ENCODE data around the gene CFAP61. TPM values are rescaled to one million over a fixed set of nuclear protein-coding genes. Genes with fewer than 3 reads are reported as not detected.

The CFAP61 gene
- total and polyA plus RNA-seq, 9 of the 15 experiments (the other 6 are each of a cell fraction or from before 2014, with no cell fraction given) = 0.11 TPM; not detected in 8

- ChIA-PET POLR2A (no interaction called here), CTCF (ENCODE audit: low intra/inter-chr PET ratio) (no interaction called here)
- H2AFZ ChIP-seq (ENCODE audit: low read depth, low read length) = no peak overlapping the region
- no peaks in the 10 kb centered on the region for H3K9me1 ChIP-seq (ENCODE audit: control insufficient read depth, insufficient read depth, low read length)
- no peaks in the 10 kb centered on the region for H4K20me1 ChIP-seq (replicated peaks; ENCODE audit: control insufficient read depth, insufficient read depth, low read length)
- H3K36me3 ChIP-seq (ENCODE audit: control insufficient read depth, insufficient read depth, low read length) = no peaks in the 10 kb centered on the region
- FAIRE-seq = no peak
- DNase-seq (ENCODE audit: extremely low read depth in 1 of 4, low spot score in 3 of 4) = no peak
- TF ChIP-seq TRIM25 (IDR thresholded peaks at IDR 0.05; ENCODE audit: borderline replicate concordance) (no peak), KLF6 (CRISPR knock-in tag; IDR thresholded peaks at IDR 0.05; ENCODE audit: borderline replicate concordance) (no peak), HBP1 (CRISPR knock-in tag; IDR thresholded peaks at IDR 0.05) (no peak), GTF2F1 (IDR thresholded peaks at IDR 0.05; ENCODE audit: low read depth, low read length) (no peak)
- TF ChIP-seq, protein P1, sequence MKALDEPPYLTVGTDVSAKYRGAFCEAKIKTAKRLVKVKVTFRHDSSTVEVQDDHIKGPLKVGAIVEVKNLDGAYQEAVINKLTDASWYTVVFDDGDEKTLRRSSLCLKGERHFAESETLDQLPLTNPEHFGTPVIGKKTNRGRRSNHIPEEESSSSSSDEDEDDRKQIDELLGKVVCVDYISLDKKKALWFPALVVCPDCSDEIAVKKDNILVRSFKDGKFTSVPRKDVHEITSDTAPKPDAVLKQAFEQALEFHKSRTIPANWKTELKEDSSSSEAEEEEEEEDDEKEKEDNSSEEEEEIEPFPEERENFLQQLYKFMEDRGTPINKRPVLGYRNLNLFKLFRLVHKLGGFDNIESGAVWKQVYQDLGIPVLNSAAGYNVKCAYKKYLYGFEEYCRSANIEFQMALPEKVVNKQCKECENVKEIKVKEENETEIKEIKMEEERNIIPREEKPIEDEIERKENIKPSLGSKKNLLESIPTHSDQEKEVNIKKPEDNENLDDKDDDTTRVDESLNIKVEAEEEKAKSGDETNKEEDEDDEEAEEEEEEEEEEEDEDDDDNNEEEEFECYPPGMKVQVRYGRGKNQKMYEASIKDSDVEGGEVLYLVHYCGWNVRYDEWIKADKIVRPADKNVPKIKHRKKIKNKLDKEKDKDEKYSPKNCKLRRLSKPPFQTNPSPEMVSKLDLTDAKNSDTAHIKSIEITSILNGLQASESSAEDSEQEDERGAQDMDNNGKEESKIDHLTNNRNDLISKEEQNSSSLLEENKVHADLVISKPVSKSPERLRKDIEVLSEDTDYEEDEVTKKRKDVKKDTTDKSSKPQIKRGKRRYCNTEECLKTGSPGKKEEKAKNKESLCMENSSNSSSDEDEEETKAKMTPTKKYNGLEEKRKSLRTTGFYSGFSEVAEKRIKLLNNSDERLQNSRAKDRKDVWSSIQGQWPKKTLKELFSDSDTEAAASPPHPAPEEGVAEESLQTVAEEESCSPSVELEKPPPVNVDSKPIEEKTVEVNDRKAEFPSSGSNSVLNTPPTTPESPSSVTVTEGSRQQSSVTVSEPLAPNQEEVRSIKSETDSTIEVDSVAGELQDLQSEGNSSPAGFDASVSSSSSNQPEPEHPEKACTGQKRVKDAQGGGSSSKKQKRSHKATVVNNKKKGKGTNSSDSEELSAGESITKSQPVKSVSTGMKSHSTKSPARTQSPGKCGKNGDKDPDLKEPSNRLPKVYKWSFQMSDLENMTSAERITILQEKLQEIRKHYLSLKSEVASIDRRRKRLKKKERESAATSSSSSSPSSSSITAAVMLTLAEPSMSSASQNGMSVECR (CRISPR knock-in tag; IDR thresholded peaks at IDR 0.05) = no peak
- 0% methylated on average over 1 of the region's 1 CpG for WGBS (ENCODE audit: insufficient coverage, low coverage, missing lambda C conversion rate)
- in situ Hi-C loops (cut with MboI) = no loop called here
- no peak overlapping the region for H3K4me2 ChIP-seq (ENCODE audit: insufficient read depth, low read length)
- no peak overlapping the region for H3K4me3 ChIP-seq
- no peak overlapping the region for H3K9ac ChIP-seq (ENCODE audit: insufficient read depth in 1 of 2, low read depth in 2 of 2, low read length in 2 of 2)
- no peaks in the 10 kb centered on the region for H3K79me2 ChIP-seq (ENCODE audit: control insufficient read depth, insufficient read depth, low read length)
- no peaks in the 10 kb centered on the region for H3K4me1 ChIP-seq (replicated peaks in 1 of 2; ENCODE audit: control insufficient read depth in 2 of 2, insufficient read depth in 2 of 2, low read length in 2 of 2)
- no peak for ATAC-seq
- H3K27me3 ChIP-seq (ENCODE audit: control insufficient read depth in 2 of 2, insufficient read depth in 2 of 2, low read length in 2 of 2) = no peaks in the 10 kb centered on the region
- H3K27ac ChIP-seq (ENCODE audit: extremely low read depth, low read depth, low read length) = no peak overlapping the region
- intact Hi-C loops (cut with micrococcal nuclease) = no loop called here
- BruUV-seq (replicated peaks) = no TSS peak
- no peaks in the 10 kb centered on the region for H3K9me3 ChIP-seq (replicated peaks; ENCODE audit: control insufficient read depth, insufficient read depth, low read depth, low read length)
Measured at GRCh38 chr20:20321917-20322316, 269.6 kb downstream of the CFAP61 start.
